ENCODE data around the gene KCNG4.

Gene KCNG4

DNA sequence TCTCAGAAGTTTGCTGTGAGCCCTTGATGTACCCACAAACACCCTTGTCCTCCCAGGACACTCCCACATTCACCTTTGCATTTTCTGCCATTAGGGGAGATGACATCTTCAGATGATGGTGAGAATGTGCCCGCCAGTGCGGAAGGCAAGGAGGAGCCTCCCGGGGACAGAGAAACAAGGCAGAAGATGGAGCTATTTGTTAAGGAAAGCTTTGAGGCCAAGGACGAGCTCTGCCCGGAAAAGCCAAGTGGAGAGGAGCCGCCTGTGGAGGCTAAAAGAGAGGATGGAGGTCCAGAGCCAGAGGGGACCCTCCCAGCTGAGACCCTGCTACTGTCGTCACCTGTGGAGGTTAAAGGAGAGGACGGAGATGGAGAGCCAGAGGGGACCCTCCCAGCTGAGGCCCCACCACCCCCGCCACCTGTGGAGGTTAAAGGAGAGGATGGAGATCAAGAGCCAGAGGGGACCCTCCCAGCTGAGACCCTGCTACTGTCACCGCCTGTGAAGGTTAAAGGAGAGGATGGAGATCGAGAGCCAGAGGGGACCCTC, 70.0 kb downstream of the KCNG4 start:
- no peaks in the 10 kb centered on the region for H3K9me3 ChIP-seq (ENCODE audit: control insufficient read depth, low read length)
- H3K4me1 ChIP-seq (ENCODE audit: control insufficient read depth, insufficient read depth, low read length): no peaks in the 10 kb centered on the region
- H3K4me3 ChIP-seq (ENCODE audit: low read length): no peak overlapping the region
- no peak overlapping the region for H3K9ac ChIP-seq (ENCODE audit: low read length)
- H3K27me3 ChIP-seq (replicated peaks; ENCODE audit: control insufficient read depth, insufficient read depth, low read length): peaks cover 31% of the 10 kb centered on the region
- H3K36me3 ChIP-seq (ENCODE audit: control insufficient read depth, insufficient read depth, low read length, severe bottlenecking): no peaks in the 10 kb centered on the region
- no peak for DNase-seq (ENCODE audit: low read depth)

All from adipocyte (in vitro differentiated cells).